Ecto neural progenitor cell (in vitro differentiated cells): Measurements from ENCODE around the gene NISCH.

Experiments used
- DNase-seq: peaks from one replicate; pipeline ENCODE4 v3.0.0-alpha.2; 2018; ENCODE audit warnings: low spot score

Gene NISCH

DNA sequence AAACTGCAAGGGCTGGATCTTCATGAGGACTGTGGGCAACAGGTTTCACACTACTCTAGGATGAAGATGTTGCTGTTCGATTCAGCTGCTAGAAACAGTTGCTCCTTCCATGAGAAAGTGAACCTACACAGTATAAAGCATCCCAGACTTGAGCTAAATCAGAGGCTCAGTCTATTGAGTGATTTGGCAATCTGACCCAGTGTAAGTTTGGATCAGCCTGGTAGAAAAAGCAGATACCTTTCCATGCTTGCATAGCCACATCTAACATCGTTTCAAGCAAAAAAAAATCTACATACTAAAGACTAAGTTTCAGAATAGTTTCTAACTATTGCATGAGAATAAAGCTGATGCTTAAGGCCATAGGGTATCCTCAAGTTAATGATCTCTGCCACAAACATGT lies 85.6 kb downstream of the NISCH start:
- no peak for DNase-seq
